Neural crest cell (in vitro differentiated cells): ENCODE measurements around the gene EPHA6. TPM values are rescaled to one million over a fixed set of nuclear protein-coding genes. Genes with fewer than 3 reads are reported as not detected.

ENCODE experiments used
- DNase-seq: peaks from one replicate; pipeline ENCODE4 v3.0.0; 2021; ENCODE audit warnings: low read depth, mixed read lengths, low spot score
- H3K27ac Mint-ChIP-seq: one replicate; pipeline ENCODE4 v1.8.0; 2021; ENCODE audit warnings: mild to moderate bottlenecking, mixed read lengths; ENCODE audit not compliant: unreplicated experiment
- H3K27me3 Mint-ChIP-seq: 2 replicates; pipeline ENCODE4 v1.8.0; 2021; ENCODE audit warnings: low read depth, mild to moderate bottlenecking, mixed read lengths
- H3K36me3 Mint-ChIP-seq: 2 replicates; pipeline ENCODE4 v1.8.0; 2021; ENCODE audit warnings: low read depth, mild to moderate bottlenecking, mixed read lengths
- H3K4me1 Mint-ChIP-seq: 2 replicates; pipeline ENCODE4 v1.8.0; 2021; ENCODE audit warnings: mixed read lengths
- H3K4me3 Mint-ChIP-seq: one replicate; pipeline ENCODE4 v1.8.0; 2021; ENCODE audit warnings: mild to moderate bottlenecking, mixed read lengths
- H3K9me3 Mint-ChIP-seq: 2 replicates; pipeline ENCODE4 v1.8.0; 2021; ENCODE audit warnings: mixed read lengths
- total RNA-seq: library from RNA; stranded (reverse); gene quantifications from 2 replicates; pipeline ENCODE4 v1.2.1, GENCODE V29; 2021
- TF ChIP-seq, protein P1 (sequence below): fragments of 200-600 bp; sonication (generic); conservative IDR thresholded peaks from 2 replicates; pipeline ENCODE4 v1.5.0; 2021; ENCODE audit warnings: antibody characterized with exemption, mild to moderate bottlenecking

The EPHA6 gene
- total RNA-seq, 1 donor from 2014 or later: 0.96 TPM

DNA sequence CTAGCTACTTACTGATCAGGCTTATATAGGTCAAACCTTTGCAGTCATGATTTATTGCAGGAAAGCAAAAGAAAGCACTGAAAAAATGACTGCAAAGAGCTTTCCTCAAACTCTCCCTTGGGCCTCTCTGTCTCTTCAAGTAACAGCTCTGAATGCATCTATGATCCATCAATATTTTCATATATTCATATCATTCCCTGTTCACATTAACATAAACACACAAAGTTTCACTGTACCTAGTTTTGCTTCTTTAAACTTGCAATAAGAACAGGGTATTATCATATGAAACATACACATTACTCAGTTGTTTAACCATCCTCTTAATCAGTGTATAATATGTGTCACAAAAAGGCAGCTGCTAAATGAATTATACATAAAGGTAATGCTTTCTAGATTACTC, 842.2 kb downstream of the EPHA6 start:
- H3K36me3 Mint-ChIP-seq: no peaks in the 10 kb centered on the region
- peaks cover 3% of the 10 kb centered on the region for H3K27me3 Mint-ChIP-seq
- DNase-seq: no peak
- no peaks in the 10 kb centered on the region for H3K9me3 Mint-ChIP-seq
- no peak overlapping the region for H3K4me3 Mint-ChIP-seq
- no peak overlapping the region for H3K27ac Mint-ChIP-seq
- TF ChIP-seq, protein P1, sequence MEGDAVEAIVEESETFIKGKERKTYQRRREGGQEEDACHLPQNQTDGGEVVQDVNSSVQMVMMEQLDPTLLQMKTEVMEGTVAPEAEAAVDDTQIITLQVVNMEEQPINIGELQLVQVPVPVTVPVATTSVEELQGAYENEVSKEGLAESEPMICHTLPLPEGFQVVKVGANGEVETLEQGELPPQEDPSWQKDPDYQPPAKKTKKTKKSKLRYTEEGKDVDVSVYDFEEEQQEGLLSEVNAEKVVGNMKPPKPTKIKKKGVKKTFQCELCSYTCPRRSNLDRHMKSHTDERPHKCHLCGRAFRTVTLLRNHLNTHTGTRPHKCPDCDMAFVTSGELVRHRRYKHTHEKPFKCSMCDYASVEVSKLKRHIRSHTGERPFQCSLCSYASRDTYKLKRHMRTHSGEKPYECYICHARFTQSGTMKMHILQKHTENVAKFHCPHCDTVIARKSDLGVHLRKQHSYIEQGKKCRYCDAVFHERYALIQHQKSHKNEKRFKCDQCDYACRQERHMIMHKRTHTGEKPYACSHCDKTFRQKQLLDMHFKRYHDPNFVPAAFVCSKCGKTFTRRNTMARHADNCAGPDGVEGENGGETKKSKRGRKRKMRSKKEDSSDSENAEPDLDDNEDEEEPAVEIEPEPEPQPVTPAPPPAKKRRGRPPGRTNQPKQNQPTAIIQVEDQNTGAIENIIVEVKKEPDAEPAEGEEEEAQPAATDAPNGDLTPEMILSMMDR: no peak
- no peaks in the 10 kb centered on the region for H3K4me1 Mint-ChIP-seq

DNA sequence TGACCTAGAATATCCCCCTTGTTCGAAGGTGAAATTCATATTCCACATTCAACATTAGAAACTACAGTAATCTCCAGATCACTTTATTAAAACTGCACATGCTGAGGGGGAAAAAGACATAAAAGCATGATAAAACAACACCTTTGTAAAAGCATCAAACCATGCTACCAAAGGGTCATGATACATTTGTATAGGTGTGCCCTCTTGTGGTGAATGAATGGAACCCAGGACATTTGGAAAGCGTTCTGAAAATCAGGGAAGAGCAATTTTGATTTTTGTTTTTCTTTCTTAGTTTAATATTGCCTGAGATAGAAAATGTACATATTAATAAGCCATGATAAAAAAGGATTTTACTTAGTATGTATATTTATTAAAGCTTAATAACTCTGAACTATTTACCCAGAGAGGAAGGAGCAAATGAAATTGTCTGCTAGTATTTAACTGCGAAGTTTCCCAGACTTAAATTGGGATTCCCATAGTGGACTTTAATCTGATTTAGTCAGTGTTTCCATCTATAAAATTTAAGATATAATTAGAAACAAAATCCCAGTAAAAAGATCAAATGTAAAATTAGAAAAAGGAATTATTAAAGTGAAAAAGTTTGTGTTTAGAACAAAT, 844.4 kb downstream of the EPHA6 start:
- no peak for DNase-seq
- Mint-ChIP-seq H3K27me3 (peaks cover 3% of the 10 kb centered on the region), H3K27ac (no peak overlapping the region), H3K36me3 (no peaks in the 10 kb centered on the region), H3K4me1 (no peaks in the 10 kb centered on the region), H3K9me3 (peaks cover 2% of the 10 kb centered on the region), H3K4me3 (no peak overlapping the region)
- TF ChIP-seq, protein P1: peak; percentile 84

GRCh38 chr3:97662264-97662663, 847.9 kb downstream of the EPHA6 start:
- no peak for DNase-seq
- Mint-ChIP-seq H3K9me3 (peaks cover 5% of the 10 kb centered on the region), H3K27ac (no peak overlapping the region), H3K27me3 (peaks cover 3% of the 10 kb centered on the region), H3K4me1 (no peaks in the 10 kb centered on the region), H3K4me3 (no peak overlapping the region), H3K36me3 (no peaks in the 10 kb centered on the region)
- TF ChIP-seq, protein P1: no peak

DNA sequence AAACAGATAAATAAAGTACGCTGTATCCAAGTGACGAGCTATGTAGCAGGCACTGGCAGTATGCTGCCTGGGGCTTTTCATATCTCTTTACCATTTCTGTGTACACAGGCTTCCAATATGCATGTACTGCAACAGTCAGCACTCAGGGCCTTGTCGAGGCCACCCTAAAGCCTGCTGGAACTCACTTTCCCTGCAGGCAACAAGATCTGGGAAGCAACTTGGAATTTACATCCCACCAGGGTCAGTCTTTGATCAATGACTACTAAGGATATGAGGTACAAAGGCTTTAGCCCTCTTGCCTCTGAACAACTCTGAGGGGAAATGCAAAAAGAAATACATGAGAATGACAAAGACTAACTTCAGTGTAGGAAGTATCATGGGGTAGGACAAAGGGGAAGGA, 848.4 kb downstream of the EPHA6 start:
- no peak for DNase-seq
- H3K9me3 Mint-ChIP-seq: peaks cover 5% of the 10 kb centered on the region
- peaks cover 3% of the 10 kb centered on the region for H3K27me3 Mint-ChIP-seq
- no peaks in the 10 kb centered on the region for H3K4me1 Mint-ChIP-seq
- no peaks in the 10 kb centered on the region for H3K36me3 Mint-ChIP-seq
- no peak overlapping the region for H3K27ac Mint-ChIP-seq
- TF ChIP-seq, protein P1: no peak
- H3K4me3 Mint-ChIP-seq: no peak overlapping the region

- Mint-ChIP-seq H3K36me3 (no peaks in the 10 kb centered on the region), H3K9me3 (peaks cover 5% of the 10 kb centered on the region), H3K4me1 (no peaks in the 10 kb centered on the region), H3K27ac (no peak overlapping the region), H3K27me3 (no peaks in the 10 kb centered on the region), H3K4me3 (no peak overlapping the region)
- TF ChIP-seq, protein P1: no peak
- no peak for DNase-seq
Measured at GRCh38 chr3:97665896-97666295, 851.5 kb downstream of the EPHA6 start.
